Urothelium cell line (cell line): ENCODE results near the gene DDR2.
"Not testable (repeated sequence)": the region's sequence is repeated elsewhere in the genome, so short reads cannot be mapped to it uniquely, and the experiment has no call there.

Source experiments
- DNase-seq: peaks from one replicate; pipeline ENCODE4 v3.0.0; 2011; ENCODE audit warnings: low spot score, mixed read lengths
- FAIRE-seq: peaks from 2 replicates; lab custom pipeline; 2011; peaks lifted over from hg19 to GRCh38; lab: Jason Lieb, UNC

Gene DDR2

DNA sequence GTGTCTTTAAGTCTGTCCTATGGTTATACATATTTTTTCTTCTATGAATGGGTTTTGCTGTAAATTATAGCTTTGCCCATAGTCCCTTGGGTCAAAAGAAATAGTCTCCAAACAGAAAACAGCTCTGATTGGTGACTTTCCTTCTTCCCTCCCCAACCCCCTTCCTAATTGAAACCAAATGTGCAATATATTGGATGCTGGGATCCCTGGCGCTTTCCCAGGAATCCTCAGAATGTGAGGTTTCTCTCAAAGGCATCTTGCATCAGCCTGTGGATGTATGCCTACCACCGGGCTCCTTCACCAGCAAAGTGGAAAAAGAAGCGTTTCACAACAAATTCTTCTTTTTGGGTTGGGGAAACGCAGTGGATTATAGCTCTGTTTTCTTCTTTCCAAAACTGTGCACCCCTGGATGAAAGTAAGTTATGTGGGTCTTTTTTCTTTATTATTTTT lies at the start of gene DDR2:
Gene DDR2 (plus strand): TSS at position 248 of the 450 bp plus-strand sequence. CDS start 86,600 bp downstream, outside the sequence.
- no peak for FAIRE-seq
- peak; percentile 46 for DNase-seq

DNA sequence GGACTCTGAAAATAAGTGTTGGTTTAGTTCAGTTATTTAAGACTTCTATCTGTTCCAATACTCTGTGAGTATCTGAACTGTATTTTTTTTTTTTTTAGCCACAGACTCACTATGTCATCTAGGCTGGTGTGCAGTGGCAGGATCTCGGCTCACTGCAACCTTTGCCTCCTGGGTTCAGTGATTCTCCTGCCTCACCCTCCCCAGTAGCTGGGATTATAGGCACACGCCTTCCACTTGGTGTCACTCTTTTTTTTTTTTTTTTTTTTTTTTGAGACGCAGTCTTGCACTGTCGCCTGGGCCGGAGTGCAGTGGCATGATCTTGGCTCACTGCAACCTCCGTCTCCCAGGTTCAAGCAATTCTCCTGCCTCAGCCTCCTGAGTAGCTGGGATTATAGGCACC lies 49.4 kb upstream of the DDR2 start:
- FAIRE-seq, DNase-seq: not testable (repeated sequence)

DNA sequence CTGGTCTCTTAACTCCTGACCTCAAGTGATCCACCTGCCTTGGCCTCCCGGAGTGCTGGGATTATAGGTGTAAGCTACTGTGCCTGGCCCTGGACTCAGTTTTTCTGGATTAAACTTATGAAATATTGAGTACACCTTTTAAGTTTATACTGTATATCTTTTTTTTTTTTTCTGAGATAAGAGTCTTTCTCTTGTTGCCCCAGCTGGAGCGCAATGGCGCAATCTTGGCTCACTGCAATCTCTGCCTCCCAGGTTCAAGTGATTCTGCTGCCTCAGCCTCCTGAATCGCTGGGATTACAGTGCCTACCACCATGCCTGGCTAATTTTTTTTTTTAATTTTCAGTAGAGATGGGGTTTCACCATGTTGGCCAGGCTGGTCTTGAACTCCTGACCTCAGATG lies 47.2 kb upstream of the DDR2 start:
- not testable (repeated sequence) for FAIRE-seq, DNase-seq

DNA sequence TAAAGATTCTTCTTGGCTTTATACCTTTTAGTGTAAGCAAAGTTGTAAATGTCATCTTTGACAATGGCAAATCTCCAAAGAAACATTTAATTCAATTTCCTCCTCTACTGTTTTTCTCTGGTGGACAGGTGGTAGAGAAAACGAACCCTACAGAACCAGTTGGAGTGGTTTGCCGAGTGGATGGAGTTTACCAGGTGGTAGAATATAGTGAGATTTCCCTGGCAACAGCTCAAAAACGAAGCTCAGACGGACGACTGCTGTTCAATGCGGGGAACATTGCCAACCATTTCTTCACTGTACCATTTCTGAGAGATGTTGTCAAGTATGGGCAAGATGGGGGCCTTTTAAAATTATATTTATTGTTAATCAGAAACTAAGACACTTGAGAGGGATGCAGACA lies 44.9 kb upstream of the DDR2 start:
- DNase-seq (no peak), FAIRE-seq (no peak)

DNA sequence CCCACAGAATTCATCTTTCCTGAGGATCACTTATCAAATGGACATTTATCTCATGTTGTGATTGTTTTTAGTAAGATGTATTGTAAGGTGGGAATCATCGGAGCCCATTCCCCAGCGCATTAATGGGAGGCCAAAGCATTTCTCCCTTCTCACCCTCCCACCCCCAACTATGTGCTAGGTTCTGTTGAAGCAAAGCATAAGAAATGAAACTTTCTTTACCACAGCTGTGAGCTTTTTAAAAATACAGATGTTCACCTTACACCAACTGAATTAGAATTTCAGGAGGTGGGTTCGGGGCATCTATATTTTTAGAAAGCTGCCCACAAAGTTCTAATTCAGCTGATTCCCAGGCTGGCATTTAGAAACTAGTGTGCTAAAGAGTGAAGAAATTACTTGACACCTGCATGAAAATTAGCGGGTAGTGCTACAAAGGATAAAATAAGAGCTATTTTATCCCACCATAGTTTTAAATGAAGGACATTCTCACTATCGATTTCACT lies 44.5 kb upstream of the DDR2 start:
- DNase-seq, result no peak

DNA sequence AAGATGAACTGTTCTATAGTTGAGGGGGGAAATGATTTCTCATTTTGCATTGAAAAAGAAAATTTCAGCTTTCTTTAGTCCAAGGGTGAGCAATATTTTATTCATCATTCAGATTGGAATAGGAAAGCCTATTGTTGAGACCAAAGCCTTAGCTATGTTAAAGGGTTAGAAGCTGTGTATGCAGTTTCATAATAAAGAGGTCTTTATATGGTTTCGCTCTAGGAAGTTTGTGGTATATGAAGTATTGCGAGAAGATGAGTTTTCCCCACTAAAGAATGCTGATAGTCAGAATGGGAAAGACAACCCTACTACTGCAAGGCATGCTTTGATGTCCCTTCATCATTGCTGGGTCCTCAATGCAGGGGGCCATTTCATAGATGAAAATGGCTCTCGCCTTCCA lies 42.2 kb upstream of the DDR2 start:
- DNase-seq (no peak), FAIRE-seq (no peak)

More for the DNA sequence above, 44.5 kb upstream of the DDR2 start:
- no peak for FAIRE-seq

DNA sequence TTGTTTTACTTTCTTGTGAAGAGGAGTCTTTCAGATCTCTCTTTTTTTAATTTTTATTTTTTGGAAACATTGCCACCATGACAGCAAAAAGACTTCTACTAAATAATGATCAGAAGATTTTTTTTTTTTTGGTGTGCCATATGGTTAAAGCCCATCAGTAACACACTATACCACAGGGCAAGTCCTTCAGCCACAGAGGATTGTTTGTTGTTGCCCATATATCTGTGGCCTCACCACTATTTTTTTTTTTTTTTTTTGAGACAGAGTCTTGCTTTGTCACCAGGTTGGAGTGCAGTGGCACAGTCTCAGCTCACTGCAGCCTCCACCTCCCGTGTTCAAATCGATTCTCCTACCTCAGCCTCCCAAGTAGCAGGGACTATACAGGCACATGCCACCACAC lies 41.6 kb upstream of the DDR2 start:
- no peak for FAIRE-seq
- no peak for DNase-seq

DNA sequence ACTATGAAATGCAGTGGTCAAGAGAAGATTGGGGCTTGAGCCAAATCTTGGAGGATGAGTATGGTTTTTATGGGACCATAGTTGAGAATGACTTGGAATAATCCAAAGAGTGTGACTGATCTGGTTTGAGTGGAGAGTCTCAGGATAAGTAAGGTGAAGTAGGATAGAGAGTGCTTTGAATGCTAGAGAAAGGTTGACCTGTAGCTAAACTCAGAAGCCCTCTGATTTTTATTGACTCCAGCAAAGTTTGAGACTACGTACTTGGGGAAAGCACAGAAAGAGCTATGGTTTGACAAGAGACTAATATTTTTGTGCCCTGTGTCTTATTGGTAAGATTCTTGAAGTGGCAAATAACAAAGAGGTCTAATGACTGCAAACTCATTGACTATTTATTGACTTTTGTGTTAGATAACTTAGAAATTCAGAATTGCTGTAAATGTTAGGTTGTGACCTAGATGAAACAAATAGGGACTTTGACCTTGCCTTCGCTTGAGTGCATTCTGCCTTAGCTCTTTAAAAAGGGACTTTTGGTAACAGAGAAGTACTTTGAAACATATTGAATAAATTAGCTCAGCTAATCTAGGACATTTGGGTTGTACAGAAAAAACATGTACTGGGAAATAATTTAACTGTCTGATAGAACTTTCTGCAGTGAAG lies 35.6 kb upstream of the DDR2 start:
- FAIRE-seq, result no peak
- no peak for DNase-seq

DNA sequence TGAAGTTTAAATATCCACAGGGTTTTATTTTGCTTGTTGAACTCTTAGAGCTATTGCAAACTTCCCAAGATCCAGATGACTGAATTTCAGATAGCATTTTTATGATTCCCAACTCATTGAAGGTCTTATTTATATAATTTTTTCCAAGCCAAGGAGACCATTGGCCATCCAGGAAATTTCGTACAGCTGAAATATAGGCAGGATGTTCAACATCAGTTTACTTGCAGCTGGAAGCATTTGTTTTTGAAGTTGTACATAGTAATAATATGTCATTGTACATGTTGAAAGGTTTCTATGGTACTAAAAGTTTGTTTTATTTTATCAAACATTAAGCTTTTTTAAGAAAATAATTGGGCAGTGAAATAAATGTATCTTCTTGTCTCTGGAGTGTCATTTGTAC lies 32.8 kb upstream of the DDR2 start:
- DNase-seq (no peak), FAIRE-seq (no peak)

DNA sequence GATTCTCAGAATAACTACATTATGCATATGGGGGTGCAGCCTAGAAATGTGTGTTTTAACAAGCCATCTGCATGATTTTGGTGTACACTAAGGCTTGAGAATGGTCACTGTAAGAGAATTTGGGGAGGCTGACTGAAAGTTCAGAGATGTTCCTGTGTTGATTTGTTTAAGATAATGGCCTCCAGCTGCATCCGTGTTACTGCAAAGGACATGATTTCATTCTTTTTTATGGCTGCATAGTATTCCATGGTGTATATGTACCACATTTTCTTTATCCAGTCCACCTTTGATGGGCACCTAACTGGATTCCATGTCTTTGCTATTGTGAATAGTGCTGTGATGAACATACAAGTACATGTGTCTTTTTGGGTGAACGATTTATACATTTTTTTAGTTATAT lies 29.1 kb upstream of the DDR2 start:
- not testable (repeated sequence) for DNase-seq, FAIRE-seq

DNA sequence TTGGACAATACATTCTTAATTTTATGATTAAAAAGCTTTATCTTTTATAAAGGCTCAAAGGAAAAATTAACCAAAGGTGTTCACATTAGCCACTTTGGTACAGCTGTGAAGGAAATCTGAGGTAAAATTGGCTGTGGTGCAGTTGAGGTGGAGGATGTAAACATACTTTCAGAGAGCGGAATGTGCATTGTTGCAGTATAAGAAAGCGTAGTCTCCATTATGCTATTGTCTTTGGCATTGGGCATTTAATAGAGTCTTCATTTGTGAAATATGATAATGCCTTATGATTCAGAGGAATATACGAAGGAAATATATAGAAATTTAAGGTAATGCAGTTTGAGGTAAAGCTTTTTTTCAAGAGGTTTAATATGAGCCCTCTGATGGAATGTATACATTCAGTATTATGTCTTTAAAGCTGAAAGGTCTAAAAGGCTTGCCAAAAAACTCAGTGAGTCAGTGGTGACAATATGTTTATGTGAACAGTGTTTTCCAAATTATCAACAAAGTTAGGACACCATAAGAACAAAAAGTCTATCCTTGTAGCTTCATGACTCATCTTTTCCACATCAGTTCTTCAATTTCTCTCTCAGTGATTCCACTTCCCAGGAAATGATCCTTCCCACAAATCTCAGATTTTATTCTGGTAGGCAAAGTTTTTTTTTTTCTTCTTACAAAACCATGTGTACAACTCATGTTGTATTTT lies 26.9 kb upstream of the DDR2 start:
- FAIRE-seq, result no peak
- peak; percentile 20 for DNase-seq

DNA sequence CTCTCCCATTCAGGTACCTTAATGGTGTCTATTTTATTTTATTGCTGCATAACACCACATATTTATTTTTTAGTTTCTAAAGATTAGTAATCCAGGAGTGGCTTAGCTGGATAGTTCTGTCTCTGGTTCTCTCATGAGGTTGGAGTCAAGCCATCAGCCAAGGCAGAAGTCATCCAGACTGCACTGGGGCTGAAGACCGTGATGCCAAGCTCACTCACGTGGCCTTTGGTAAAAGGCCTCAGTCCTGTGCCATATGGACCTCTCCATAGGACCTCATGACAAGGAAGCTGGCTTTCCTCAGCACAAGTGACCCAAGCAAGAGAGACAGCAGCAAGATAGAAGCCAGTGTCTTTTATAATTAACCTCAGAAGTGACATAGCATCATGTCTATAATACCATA lies 23.0 kb upstream of the DDR2 start:
- FAIRE-seq (no peak), DNase-seq (no peak)

DNA sequence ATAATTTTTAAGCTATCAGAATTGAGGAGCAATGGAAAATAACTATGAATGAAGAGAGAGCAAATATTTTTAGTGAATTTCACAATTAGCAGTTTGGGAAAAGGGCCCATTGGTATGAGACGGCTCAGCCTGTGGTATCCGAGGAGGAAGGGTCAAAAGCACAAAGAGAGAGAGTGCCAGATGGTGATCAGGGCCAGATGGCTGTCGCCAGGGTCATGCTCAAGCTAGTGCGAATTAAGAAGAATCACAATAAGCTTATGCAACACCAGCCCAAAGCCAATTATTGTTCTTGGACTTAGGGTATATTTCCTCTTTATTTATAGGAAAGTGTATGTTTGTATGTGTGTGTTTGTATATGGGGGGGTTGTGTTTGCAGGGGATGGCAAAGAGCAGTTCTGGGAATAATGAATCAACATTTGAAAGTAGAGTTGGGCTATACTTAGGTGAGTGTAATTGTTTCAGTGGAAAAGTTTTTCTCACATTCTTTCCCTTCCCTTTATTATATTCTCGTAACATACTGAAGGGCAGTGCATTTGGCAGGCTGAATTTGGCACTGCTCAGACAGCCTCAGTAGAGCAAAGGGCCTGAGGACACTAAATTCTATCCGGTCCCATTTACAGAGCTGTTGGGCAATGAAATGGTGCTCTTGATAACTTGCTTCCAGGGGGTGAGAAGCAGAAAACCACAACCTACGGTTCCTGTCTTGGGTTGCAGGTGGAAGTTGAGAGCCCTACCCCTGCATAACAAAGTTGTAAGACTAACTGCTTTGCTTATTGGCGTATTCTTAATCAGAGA lies 19.5 kb upstream of the DDR2 start:
- no peak for DNase-seq
- no peak for FAIRE-seq

DNA sequence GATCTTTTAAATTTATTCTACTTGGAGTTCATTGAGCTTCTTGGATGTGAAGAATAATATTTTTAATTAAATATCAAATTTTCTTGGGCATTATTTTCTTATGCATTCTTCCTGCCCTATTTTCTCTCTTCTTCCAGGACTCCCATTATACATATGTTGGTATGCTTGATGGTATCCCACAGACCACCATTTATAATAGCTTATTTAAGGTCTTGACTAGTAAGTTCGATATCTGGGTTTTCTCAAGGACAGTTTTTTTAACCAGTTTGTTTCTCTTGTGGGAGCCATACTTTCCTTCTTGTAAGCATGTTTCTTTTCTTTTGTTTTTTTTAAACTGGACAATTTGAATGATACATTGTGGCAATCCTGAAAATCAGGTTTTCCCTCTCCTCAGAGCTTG lies 15.4 kb upstream of the DDR2 start:
- FAIRE-seq, result no peak
- no peak for DNase-seq

DNA sequence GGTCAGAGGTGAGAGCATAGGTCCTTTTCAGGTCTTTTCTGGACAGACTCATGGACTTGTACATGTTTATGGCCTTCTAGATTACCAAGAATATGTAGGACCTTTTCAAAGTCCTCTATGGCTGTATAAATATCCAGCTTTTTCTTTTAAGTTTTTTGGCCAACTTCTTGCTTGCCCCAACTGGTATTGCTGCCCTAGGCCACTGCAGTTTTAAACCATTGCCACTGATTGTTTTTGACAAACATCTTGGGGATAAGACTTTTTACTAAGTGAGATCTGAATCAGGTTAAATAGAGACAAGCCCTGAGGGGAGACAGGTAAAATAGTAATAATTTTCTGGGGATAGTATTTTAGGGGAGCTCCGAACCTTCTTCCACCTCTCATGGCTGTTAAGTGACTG lies 14.8 kb upstream of the DDR2 start:
- FAIRE-seq (no peak), DNase-seq (no peak)

DNA sequence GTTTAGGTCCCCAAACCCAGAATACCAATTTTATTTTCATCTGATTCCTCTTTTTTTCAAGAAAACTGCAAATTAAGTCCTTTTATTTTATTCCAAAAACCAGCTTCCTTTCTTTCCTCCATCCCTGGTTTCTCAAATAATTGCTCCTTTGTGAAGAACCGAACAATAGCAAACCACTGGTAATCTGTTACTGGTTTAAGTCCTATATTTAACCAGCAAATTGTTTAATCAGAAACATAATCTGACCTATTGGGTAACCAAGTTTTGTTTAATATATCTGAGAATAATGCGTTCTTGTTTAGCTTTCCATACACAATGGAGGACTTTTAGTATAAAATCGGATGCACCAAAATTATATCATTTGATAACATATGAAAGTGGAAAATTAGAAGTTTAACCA lies 13.2 kb upstream of the DDR2 start:
- DNase-seq (no peak), FAIRE-seq (no peak)

DNA sequence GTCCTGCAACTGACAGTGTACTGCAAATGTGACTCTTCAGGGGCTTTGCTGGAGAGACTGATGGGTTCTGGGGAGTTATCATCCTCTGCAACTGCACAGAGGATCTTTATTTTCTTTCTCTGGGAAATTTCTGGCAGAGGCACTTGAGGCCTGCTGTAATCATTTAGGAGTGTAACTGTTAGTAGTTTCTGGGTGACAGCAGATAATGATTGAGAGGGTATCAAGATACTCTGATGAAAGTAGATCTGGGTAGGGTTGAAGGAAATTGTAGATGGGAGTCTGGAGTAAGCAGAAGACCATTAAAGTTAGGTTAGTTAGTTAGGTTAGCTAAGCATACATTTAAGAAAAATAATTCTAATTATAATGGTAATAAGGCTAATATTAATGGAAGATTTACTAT lies 11.0 kb upstream of the DDR2 start:
- DNase-seq (no peak), FAIRE-seq (no peak)

DNA sequence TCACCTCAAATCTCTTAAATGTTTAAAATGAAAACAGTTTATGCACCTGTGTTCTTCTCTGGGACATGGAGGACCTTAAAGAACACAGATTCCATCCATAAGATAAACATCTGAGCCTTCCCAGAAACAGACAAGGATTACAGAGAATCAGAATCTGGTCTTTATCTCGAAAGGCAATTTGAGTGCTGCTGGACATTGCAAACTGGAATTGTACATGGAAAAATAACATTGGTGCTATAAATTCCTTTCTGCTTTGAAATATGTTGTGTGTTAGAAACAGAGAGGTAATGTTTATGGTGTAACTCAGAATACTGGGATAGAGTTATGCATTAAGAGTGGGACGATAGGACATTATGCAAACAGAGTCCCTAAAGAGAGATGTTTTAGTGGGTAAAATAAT lies 6.6 kb upstream of the DDR2 start:
- no peak for FAIRE-seq
- no peak for DNase-seq

DNA sequence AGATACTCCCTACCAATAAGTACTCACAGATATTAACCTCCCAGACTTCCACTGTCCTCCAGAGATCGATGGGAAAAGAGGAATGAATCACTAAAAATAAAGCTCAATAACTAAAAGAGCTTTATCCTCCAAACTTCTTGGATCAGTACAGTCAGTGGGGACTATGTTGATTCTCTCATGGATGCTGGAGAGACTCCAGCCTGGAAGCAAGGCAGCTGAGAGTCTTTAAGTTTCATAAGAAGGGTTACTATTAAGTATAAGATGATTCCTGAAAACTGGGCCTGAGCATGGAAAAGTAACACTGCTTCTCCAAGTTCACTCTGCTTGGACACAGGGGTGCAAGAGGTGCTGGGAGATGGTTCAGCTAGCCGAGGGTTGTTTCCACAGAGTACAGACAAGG lies 6.2 kb upstream of the DDR2 start:
- DNase-seq, result no peak

DNA sequence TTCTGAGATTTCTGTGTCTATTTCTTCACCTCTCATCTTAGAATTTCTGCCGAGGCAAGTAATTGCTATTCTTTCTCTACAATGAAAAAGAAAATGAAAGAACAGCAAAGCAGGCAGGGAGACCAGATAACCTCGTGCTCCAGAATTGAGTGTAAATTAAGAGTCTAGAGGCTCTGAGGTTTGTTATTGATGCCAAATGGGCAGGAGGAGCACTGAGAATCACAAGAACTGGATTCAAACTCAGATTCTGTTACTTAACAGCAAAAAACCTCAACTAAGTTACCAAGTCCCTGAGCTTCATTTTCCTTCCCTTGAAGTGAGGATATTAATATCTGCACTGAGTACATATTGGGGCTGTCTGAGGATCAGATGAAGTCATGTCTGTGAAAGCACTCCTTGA lies 5.5 kb upstream of the DDR2 start:
- FAIRE-seq (no peak), DNase-seq (no peak)

More for the DNA sequence above, 6.2 kb upstream of the DDR2 start:
- no peak for FAIRE-seq

DNA sequence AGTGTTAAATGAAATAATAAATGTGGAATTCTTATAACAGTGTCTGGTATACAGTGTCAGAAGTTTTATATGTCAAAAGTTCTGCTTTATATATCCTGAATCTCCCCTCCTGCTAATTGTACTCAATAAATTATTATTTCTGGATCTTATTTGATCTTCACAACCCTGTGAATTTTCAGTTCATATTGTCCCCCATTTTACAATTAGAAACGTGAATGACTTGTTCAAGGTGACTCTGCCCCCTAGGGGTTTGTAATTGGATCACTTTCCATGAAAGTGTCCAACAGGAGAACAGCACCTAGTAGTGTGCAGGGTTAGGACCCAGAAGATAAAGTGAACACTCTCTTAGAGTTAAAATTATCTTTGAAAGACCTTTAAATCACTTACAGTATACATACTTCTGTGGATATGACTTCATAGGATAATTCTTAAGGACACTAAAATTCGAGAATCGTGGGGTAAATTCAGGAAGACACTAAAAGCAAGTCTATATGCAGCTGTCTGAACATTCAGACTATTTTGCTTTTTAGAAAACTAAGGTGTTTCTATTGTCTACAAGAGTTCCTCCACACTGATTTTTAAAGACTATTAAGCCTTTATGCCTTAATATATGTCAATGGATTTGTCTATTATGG lies 4.5 kb upstream of the DDR2 start:
- DNase-seq (no peak), FAIRE-seq (no peak)
